ENCODE results near the gene GRAP2. TPM values are rescaled to one million over a fixed set of nuclear protein-coding genes. Genes with fewer than 3 reads are reported as not detected.

GRAP2 gene
- polyA plus RNA-seq, 1 of the 3 experiments (the other 2 are of a cell fraction) = 0.13 TPM

DNA sequence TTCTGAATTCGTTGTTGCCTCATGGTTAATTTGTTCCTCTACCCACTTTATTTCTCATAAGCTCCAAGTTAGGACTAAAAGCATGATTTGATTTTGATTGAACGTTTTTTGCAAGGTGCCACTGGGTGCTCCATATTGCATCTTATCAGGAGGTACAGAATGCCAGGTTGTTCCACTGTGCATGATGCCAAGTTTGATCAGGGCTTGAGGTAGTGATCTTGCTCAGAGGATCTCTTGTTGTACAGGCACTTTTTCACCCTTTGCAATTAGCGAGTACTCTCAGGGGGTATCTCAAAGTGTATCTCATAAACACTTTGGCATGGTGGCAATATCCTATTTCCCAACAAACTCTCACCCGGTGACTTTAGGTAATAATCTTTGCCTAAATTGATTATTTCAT, 4.0 kb downstream of the GRAP2 start:
- Histone ChIP-seq H4K20me1 (ENCODE audit: insufficient read depth) (no peaks in the 10 kb centered on the region), H3K4me3 (ENCODE audit: low read depth in 2 of 2, low read length in 1 of 2) (no peak overlapping the region), H3K4me2 (no peak overlapping the region), H3K9me2 (no peaks in the 10 kb centered on the region), H3K4me1 (ENCODE audit: control insufficient read depth in 1 of 2, insufficient read depth in 2 of 2, low read depth in 1 of 2, low read length in 1 of 2) (no peaks in the 10 kb centered on the region), H3K27ac (ENCODE audit: low read depth in 2 of 2, low read length in 1 of 2) (no peak overlapping the region), H2AFZ (ENCODE audit: low read depth) (no peak overlapping the region), H3K27me3 (ENCODE audit: insufficient read depth) (no peaks in the 10 kb centered on the region), H3K79me2 (ENCODE audit: insufficient read depth) (no peaks in the 10 kb centered on the region), H3F3A (replicated peaks; ENCODE audit: insufficient read depth) (no peaks in the 10 kb centered on the region), H3K9me3 (no peaks in the 10 kb centered on the region), H3K9ac (no peak overlapping the region), H3K36me3 (replicated peaks in 1 of 2; ENCODE audit: control insufficient read depth in 1 of 2, insufficient read depth in 2 of 2, low read length in 1 of 2) (no peaks in the 10 kb centered on the region)
- 45% methylated on average over 3 of the region's 4 CpGs for WGBS (ENCODE audit: low lambda C conversion rate)
- DNase-seq = no peak
- no peak for TF ChIP-seq USF1 (IDR thresholded peaks at IDR 0.05; ENCODE audit: borderline replicate concordance, low read depth)
- ChIA-PET CTCF (no interaction called here), POLR2A (no interaction called here)

DNA sequence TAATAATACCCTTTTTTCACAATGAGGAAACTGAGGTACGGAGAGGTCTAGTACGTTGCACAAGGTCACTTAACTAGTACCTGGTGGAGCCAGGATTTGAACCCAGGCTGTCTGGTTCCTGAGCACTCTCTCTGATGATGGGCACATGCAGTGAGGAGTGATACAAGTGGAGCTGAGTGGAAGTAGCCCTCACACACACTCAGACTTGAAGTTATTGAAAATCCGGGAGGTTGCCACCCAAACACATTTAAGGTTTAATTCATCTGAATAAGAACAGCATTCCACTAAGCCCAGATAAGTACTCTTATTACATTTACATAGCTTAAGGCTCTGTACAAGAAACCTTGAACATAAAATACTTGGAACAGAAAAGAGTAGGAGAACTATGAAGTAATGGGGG, 4.8 kb downstream of the GRAP2 start:
- no peak for DNase-seq
- Histone ChIP-seq H3K9me2 (no peaks in the 10 kb centered on the region), H3K9ac (no peak overlapping the region), H4K20me1 (ENCODE audit: insufficient read depth) (no peaks in the 10 kb centered on the region), H3K27ac (ENCODE audit: low read depth in 2 of 2, low read length in 1 of 2) (no peak overlapping the region), H3K4me3 (ENCODE audit: low read depth in 2 of 2, low read length in 1 of 2) (no peak overlapping the region), H2AFZ (ENCODE audit: low read depth) (no peak overlapping the region), H3K4me1 (ENCODE audit: control insufficient read depth in 1 of 2, insufficient read depth in 2 of 2, low read depth in 1 of 2, low read length in 1 of 2) (no peaks in the 10 kb centered on the region), H3K4me2 (no peak overlapping the region), H3K36me3 (replicated peaks in 1 of 2; ENCODE audit: control insufficient read depth in 1 of 2, insufficient read depth in 2 of 2, low read length in 1 of 2) (no peaks in the 10 kb centered on the region), H3K27me3 (ENCODE audit: insufficient read depth) (no peaks in the 10 kb centered on the region), H3K9me3 (no peaks in the 10 kb centered on the region), H3K79me2 (ENCODE audit: insufficient read depth) (no peaks in the 10 kb centered on the region), H3F3A (replicated peaks; ENCODE audit: insufficient read depth) (no peaks in the 10 kb centered on the region)
- 73% methylated on average over 3 of the region's 3 CpGs for WGBS (ENCODE audit: low lambda C conversion rate)
- no peak for TF ChIP-seq USF1 (IDR thresholded peaks at IDR 0.05; ENCODE audit: borderline replicate concordance, low read depth)
- TF ChIP-seq TCF12 (IDR thresholded peaks at IDR 0.05) = no peak
- TF ChIP-seq POLR2AphosphoS5 (IDR thresholded peaks at IDR 0.05; ENCODE audit: low read depth, low read length) = no peak
- TF ChIP-seq FOSL2 (IDR thresholded peaks at IDR 0.05; ENCODE audit: borderline replicate concordance, low read depth) = no peak
- no peak for TF ChIP-seq NFIC (IDR thresholded peaks at IDR 0.05; ENCODE audit: borderline replicate concordance)
- TF ChIP-seq USF2 (IDR thresholded peaks at IDR 0.05; ENCODE audit: borderline replicate concordance, low read depth, low read length) = no peak
- CTCF ChIA-PET = no interaction called here
- POLR2A ChIA-PET = no interaction called here

DNA sequence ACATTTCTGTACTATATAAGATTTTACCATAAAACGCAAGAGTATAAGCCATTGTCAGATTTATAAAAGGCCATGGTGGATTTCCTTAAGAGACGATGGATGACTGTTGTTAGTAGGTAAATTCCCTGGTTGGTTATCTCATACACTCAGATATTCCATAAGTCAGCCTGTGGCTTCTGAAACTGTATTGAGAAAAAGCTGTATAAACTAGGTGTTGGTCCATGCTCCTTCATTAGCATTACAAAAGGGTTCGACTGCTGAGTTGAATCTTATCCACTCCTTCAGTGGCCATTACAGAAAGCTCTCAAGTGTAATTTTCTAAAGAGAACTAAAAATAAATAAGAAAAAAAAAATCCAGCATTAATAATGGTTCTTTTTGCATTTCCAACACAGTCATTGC, 5.3 kb downstream of the GRAP2 start:
- no peak for TF ChIP-seq YY1 (IDR thresholded peaks at IDR 0.05; ENCODE audit: low read depth)
- TF ChIP-seq, protein P1, sequence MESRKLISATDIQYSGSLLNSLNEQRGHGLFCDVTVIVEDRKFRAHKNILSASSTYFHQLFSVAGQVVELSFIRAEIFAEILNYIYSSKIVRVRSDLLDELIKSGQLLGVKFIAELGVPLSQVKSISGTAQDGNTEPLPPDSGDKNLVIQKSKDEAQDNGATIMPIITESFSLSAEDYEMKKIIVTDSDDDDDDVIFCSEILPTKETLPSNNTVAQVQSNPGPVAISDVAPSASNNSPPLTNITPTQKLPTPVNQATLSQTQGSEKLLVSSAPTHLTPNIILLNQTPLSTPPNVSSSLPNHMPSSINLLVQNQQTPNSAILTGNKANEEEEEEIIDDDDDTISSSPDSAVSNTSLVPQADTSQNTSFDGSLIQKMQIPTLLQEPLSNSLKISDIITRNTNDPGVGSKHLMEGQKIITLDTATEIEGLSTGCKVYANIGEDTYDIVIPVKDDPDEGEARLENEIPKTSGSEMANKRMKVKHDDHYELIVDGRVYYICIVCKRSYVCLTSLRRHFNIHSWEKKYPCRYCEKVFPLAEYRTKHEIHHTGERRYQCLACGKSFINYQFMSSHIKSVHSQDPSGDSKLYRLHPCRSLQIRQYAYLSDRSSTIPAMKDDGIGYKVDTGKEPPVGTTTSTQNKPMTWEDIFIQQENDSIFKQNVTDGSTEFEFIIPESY (IDR thresholded peaks at IDR 0.05; ENCODE audit: borderline replicate concordance, low read depth) = no peak
- no peak for TF ChIP-seq MXI1 (IDR thresholded peaks at IDR 0.05; ENCODE audit: low read depth, low read length)
- TF ChIP-seq SMC3 (IDR thresholded peaks at IDR 0.05; ENCODE audit: low read depth, low read length) = no peak
- ChIA-PET POLR2A (no interaction called here), CTCF (no interaction called here)

More for the DNA sequence above, 5.3 kb downstream of the GRAP2 start:
- no peaks in the 10 kb centered on the region for H3K9me3 ChIP-seq
- no peak overlapping the region for H3K4me3 ChIP-seq (ENCODE audit: low read depth in 2 of 2, low read length in 1 of 2)
- no peak overlapping the region for H2AFZ ChIP-seq (ENCODE audit: low read depth)
- WGBS (ENCODE audit: low lambda C conversion rate) = 91% methylated on average over 3 of the region's 3 CpGs
- H3K27ac ChIP-seq (ENCODE audit: low read depth in 2 of 2, low read length in 1 of 2) = no peak overlapping the region
- no peaks in the 10 kb centered on the region for H3K27me3 ChIP-seq (ENCODE audit: insufficient read depth)
- H4K20me1 ChIP-seq (ENCODE audit: insufficient read depth) = no peaks in the 10 kb centered on the region
- H3K4me1 ChIP-seq (ENCODE audit: control insufficient read depth in 1 of 2, insufficient read depth in 2 of 2, low read depth in 1 of 2, low read length in 1 of 2) = no peaks in the 10 kb centered on the region
- H3K9me2 ChIP-seq = no peaks in the 10 kb centered on the region
- H3K36me3 ChIP-seq (replicated peaks in 1 of 2; ENCODE audit: control insufficient read depth in 1 of 2, insufficient read depth in 2 of 2, low read length in 1 of 2) = no peaks in the 10 kb centered on the region
- H3K4me2 ChIP-seq = no peak overlapping the region
- H3F3A ChIP-seq (replicated peaks; ENCODE audit: insufficient read depth) = no peaks in the 10 kb centered on the region
- no peak for DNase-seq
- no peaks in the 10 kb centered on the region for H3K79me2 ChIP-seq (ENCODE audit: insufficient read depth)
- no peak overlapping the region for H3K9ac ChIP-seq
